ENCODE data around the gene SNPH. TPM values are rescaled to one million over a fixed set of nuclear protein-coding genes. Genes with fewer than 3 reads are reported as not detected.

SNPH gene
- total and polyA plus RNA-seq, 4 donors: 0.04 to 0.50 (median 0.21) TPM

DNA sequence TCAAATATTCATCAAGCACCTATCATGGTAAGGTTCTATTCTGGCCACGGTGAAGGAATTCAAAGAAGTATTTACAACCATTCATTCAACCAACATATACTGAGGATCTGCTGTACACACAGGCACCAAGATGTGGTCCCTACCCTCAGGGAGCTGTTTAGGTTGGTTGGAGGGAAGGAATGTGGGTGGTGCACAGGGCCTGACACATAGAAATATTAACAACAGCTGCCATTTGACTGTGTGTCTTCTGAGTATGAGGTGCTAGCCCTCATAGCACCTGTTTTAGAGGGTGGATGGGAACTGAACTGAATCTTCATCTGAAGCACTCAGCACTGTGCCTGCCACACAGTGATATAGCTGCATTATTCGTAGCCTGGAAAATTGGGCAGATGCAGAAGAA lies 7.3 kb downstream of the SNPH start:
- no peak for DNase-seq (ENCODE audit: low spot score)
- Histone ChIP-seq H3K27ac (ENCODE audit: low read depth in 1 of 2, low read length in 2 of 2) (no peak overlapping the region), H3K4me1 (ENCODE audit: control insufficient read depth in 4 of 4, insufficient read depth in 4 of 4, low read length in 3 of 4) (no peaks in the 10 kb centered on the region), H3K27me3 (ENCODE audit: control insufficient read depth in 4 of 4, insufficient read depth in 4 of 4, low read length in 3 of 4) (no peaks in the 10 kb centered on the region), H3K36me3 (ENCODE audit: control insufficient read depth in 4 of 4, insufficient read depth in 3 of 4, low read depth in 1 of 4, low read length in 3 of 4) (no peaks in the 10 kb centered on the region), H3K4me3 (ENCODE audit: low read depth in 1 of 3, low read length in 3 of 3) (no peak overlapping the region), H3K9ac (ENCODE audit: low read depth in 1 of 2, low read length in 2 of 2) (no peak overlapping the region), H3K9me3 (ENCODE audit: control insufficient read depth in 4 of 4, low read length in 3 of 4) (no peaks in the 10 kb centered on the region)
- 88% methylated on average over 2 of the region's 2 CpGs for WGBS
- TF ChIP-seq EGR1 (IDR thresholded peaks at IDR 0.05; ENCODE audit: low read depth in 2 of 2): no peak
- TF ChIP-seq GABPA (IDR thresholded peaks at IDR 0.05 in 1 of 2, conservative IDR thresholded peaks at IDR 0.05 in 1 of 2): no peak

DNA sequence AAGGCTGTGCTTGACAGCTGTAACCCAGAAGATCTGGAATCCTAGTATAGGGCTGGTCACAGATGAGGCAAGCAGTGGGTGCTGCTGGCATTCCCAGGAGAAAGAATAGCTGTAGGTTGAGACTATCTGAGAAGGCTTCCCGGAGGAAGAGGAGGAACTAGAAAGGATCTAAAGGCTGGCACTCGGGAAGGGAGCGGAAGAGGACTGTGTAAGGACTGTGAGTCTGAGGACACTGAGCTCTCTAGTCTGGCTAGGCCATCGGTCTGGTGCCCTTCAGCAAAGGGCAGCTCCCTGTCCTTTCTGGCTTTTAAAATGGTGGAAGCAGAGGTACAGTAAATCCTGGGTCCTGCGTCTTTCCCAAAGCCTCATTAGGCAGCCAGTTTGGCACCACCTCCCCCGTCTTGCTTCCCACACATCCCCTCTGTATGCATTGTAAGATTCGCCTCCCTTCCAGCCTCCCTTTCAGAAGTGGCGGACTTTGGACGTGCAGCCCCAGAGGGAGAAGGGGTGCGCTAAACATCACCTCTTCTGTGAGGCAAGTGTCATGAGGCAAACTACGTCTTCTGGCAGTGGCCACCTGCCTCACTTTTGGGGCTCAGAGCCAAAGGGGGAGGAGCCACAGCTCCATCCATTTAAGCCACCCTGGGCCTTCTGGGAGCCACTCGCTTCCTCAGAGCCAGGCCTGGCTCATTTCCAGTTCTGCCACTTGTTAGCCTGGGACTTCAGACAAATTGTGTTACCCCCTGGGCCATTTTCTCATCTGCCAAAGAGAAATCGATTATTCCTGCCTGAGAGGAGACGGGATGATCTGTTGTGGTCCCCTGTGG lies 8.6 kb downstream of the SNPH start:
- no peak for DNase-seq (ENCODE audit: low spot score)
- H3K4me1 ChIP-seq (ENCODE audit: control insufficient read depth in 4 of 4, insufficient read depth in 4 of 4, low read length in 3 of 4): no peaks in the 10 kb centered on the region
- H3K4me3 ChIP-seq (ENCODE audit: low read depth in 1 of 3, low read length in 3 of 3): no peak overlapping the region
- H3K27ac ChIP-seq (ENCODE audit: low read depth in 1 of 2, low read length in 2 of 2): no peak overlapping the region
- no peaks in the 10 kb centered on the region for H3K36me3 ChIP-seq (ENCODE audit: control insufficient read depth in 4 of 4, insufficient read depth in 3 of 4, low read depth in 1 of 4, low read length in 3 of 4)
- TF ChIP-seq, protein P1, sequence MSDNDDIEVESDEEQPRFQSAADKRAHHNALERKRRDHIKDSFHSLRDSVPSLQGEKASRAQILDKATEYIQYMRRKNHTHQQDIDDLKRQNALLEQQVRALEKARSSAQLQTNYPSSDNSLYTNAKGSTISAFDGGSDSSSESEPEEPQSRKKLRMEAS (IDR thresholded peaks at IDR 0.05): no peak
- TF ChIP-seq HNF4G (IDR thresholded peaks at IDR 0.05): no peak
- TF ChIP-seq FOXA1 (IDR thresholded peaks at IDR 0.05): no peak
- TF ChIP-seq EGR1 (IDR thresholded peaks at IDR 0.05; ENCODE audit: low read depth in 2 of 2): no peak
- no peak for TF ChIP-seq GABPA (IDR thresholded peaks at IDR 0.05 in 1 of 2, conservative IDR thresholded peaks at IDR 0.05 in 1 of 2)
- TF ChIP-seq TAF1 (conservative IDR thresholded peaks at IDR 0.05): no peak
- TF ChIP-seq, protein P2, sequence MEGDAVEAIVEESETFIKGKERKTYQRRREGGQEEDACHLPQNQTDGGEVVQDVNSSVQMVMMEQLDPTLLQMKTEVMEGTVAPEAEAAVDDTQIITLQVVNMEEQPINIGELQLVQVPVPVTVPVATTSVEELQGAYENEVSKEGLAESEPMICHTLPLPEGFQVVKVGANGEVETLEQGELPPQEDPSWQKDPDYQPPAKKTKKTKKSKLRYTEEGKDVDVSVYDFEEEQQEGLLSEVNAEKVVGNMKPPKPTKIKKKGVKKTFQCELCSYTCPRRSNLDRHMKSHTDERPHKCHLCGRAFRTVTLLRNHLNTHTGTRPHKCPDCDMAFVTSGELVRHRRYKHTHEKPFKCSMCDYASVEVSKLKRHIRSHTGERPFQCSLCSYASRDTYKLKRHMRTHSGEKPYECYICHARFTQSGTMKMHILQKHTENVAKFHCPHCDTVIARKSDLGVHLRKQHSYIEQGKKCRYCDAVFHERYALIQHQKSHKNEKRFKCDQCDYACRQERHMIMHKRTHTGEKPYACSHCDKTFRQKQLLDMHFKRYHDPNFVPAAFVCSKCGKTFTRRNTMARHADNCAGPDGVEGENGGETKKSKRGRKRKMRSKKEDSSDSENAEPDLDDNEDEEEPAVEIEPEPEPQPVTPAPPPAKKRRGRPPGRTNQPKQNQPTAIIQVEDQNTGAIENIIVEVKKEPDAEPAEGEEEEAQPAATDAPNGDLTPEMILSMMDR (IDR thresholded peaks at IDR 0.05; ENCODE audit: low read depth, low read length, missing input control): no peak
- no peak for TF ChIP-seq RXRA (IDR thresholded peaks at IDR 0.05)
- H3K9me3 ChIP-seq (ENCODE audit: control insufficient read depth in 4 of 4, low read length in 3 of 4): no peaks in the 10 kb centered on the region
- H3K9ac ChIP-seq (ENCODE audit: low read depth in 1 of 2, low read length in 2 of 2): no peak overlapping the region
- H3K27me3 ChIP-seq (ENCODE audit: control insufficient read depth in 4 of 4, insufficient read depth in 4 of 4, low read length in 3 of 4): no peaks in the 10 kb centered on the region
- WGBS: 92% methylated on average over 14 of the region's 14 CpGs

DNA sequence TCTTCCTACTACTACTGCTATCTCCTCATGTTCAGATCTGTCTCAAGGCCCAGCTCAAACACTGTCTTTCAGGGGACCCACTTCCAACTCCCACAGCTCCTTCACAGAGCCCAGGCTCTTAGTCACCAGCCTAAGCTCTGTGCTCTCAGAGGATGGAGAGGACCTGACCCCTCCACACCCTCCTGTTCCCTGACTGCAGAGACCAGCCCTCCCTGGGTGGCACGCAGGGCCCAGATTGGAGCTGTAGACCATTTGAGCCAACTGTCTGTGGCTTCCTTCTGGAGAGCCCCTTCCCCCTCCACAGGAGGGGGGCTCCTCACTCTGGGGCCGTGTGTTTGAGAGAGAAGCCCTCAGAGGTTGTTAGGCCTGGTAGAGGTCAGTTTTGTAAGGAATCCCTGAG lies 9.8 kb downstream of the SNPH start:
- 84% methylated on average over 2 of the region's 2 CpGs for WGBS
- no peak overlapping the region for H3K27ac ChIP-seq (ENCODE audit: low read depth in 1 of 2, low read length in 2 of 2)
- DNase-seq (ENCODE audit: low spot score): no peak
- no peak for TF ChIP-seq TAF1 (conservative IDR thresholded peaks at IDR 0.05)
- H3K4me1 ChIP-seq (ENCODE audit: control insufficient read depth in 4 of 4, insufficient read depth in 4 of 4, low read length in 3 of 4): no peaks in the 10 kb centered on the region
- H3K9ac ChIP-seq (ENCODE audit: low read depth in 1 of 2, low read length in 2 of 2): no peak overlapping the region
- H3K9me3 ChIP-seq (ENCODE audit: control insufficient read depth in 4 of 4, low read length in 3 of 4): no peaks in the 10 kb centered on the region
- no peaks in the 10 kb centered on the region for H3K27me3 ChIP-seq (ENCODE audit: control insufficient read depth in 4 of 4, insufficient read depth in 4 of 4, low read length in 3 of 4)
- H3K36me3 ChIP-seq (ENCODE audit: control insufficient read depth in 4 of 4, insufficient read depth in 3 of 4, low read depth in 1 of 4, low read length in 3 of 4): no peaks in the 10 kb centered on the region
- no peak overlapping the region for H3K4me3 ChIP-seq (ENCODE audit: low read depth in 1 of 3, low read length in 3 of 3)

Data from liver (tissue), 9 donors.